ENCODE results near the gene RNF25. TPM values are rescaled to one million over a fixed set of nuclear protein-coding genes. Genes with fewer than 3 reads are reported as not detected.

RNF25 gene
- total and polyA plus RNA-seq, 5 experiments from 2014 or later, result 17.3 to 39.6 (median 25.2) TPM

Other genes starting within 250 kb of the RNF25 start
- gene USP37, start 103.7 kb downstream of the RNF25 start, total RNA-seq, result 10 to 100 TPM; 19.9 to 25.2 TPM
- gene USP37, start 103.7 kb downstream of the RNF25 start, polyA plus RNA-seq, result 10 to 100 TPM in 1 of 3 donors, 1 to 10 TPM in 2; 8.6 to 11.6 (median 9.0) TPM
- 10 to 100 TPM; 55.0 to 64.0 TPM for gene CNOT9, start 103.2 kb downstream of the RNF25 start, total RNA-seq
- gene CNOT9, start 103.2 kb downstream of the RNF25 start, polyA plus RNA-seq, result 10 to 100 TPM; 17.5 to 19.9 (median 19.0) TPM
- gene PLCD4, start 64.1 kb downstream of the RNF25 start, total RNA-seq, result 1 to 10 TPM in 1 of 2 experiments, under 1 TPM in 1; 0.58 to 1.3 TPM
- under 1 TPM; 0.13 to 0.25 (median 0.15) TPM for gene PLCD4, start 64.1 kb downstream of the RNF25 start, polyA plus RNA-seq
- gene ZNF142, start 12.4 kb downstream of the RNF25 start, total RNA-seq, result 10 to 100 TPM; 45.0 to 48.6 TPM
- 10 to 100 TPM in 1 of 3 donors, 1 to 10 TPM in 2; 2.3 to 14.7 (median 5.1) TPM for gene ZNF142, start 12.4 kb downstream of the RNF25 start, polyA plus RNA-seq
- 10 to 100 TPM; 50.7 to 57.2 TPM for gene BCS1L, start 12.3 kb downstream of the RNF25 start, total RNA-seq
- 10 to 100 TPM; 15.4 to 21.0 (median 15.8) TPM for gene BCS1L, start 12.3 kb downstream of the RNF25 start, polyA plus RNA-seq
- 10 to 100 TPM; 22.4 to 22.5 TPM for gene STK36, start 84 bp upstream of the RNF25 start, total RNA-seq
- 1 to 10 TPM; 3.1 to 4.3 (median 3.6) TPM for gene STK36, start 84 bp upstream of the RNF25 start, polyA plus RNA-seq
- gene TTLL4, start 38.8 kb upstream of the RNF25 start, total RNA-seq, result 10 to 100 TPM; 20.4 to 23.1 TPM
- gene TTLL4, start 38.8 kb upstream of the RNF25 start, polyA plus RNA-seq, result 1 to 10 TPM; 2.2 to 5.4 (median 3.4) TPM
- under 1 TPM; 0.31 to 0.49 TPM for gene CYP27A1, start 110.1 kb upstream of the RNF25 start, total RNA-seq
- under 1 TPM; 0.14 to 0.53 (median 0.27) TPM for gene CYP27A1, start 110.1 kb upstream of the RNF25 start, polyA plus RNA-seq
- not detected for gene PRKAG3, start 159.8 kb upstream of the RNF25 start, total RNA-seq
- gene PRKAG3, start 159.8 kb upstream of the RNF25 start, polyA plus RNA-seq, result not detected
- gene WNT6, start 187.8 kb upstream of the RNF25 start, total RNA-seq, result not detected
- gene WNT6, start 187.8 kb upstream of the RNF25 start, polyA plus RNA-seq, result under 1 TPM in 1 of 3 donors, not detected in 2; 0.08 TPM
- 1 to 10 TPM; 1.7 to 1.8 TPM for gene WNT10A, start 208.8 kb upstream of the RNF25 start, total RNA-seq
- gene WNT10A, start 208.8 kb upstream of the RNF25 start, polyA plus RNA-seq, result 1 to 10 TPM in 2 of 3 donors, under 1 TPM in 1; 0.53 to 1.2 (median 1.1) TPM